CD4-positive, CD25-positive, alpha-beta regulatory T cell (primary cell): ENCODE measurements around the gene GAB2. TPM values are rescaled to one million over a fixed set of nuclear protein-coding genes. Genes with fewer than 3 reads are reported as not detected.
"Not testable (repeated sequence)": the region's sequence is repeated elsewhere in the genome, so short reads cannot be mapped to it uniquely, and the experiment has no call there.

Experiments
- ATAC-seq, 2 donors: fragments of 150-1000 bp; cut with Tn5 transposase; one replicate each; pipeline ENCODE4 v1.10.0; 2021; ENCODE audit warnings: low read depth in 2 of 2, moderate number of reproducible peaks in 2 of 2, moderate library complexity in 1 of 2
- DNase-seq, 3 donors: peaks; one replicate each; pipeline versions ENCODE4 v3.0.0 to v3.0.0-alpha.2; 2012 to 2022; ENCODE audit warnings: mixed read lengths in 1 of 3
- H3K27ac ChIP-seq: one replicate; pipeline ENCODE4 v1.7.0; 2013; ENCODE audit warnings: mild to moderate bottlenecking, low read length; ENCODE audit not compliant: insufficient read depth, poor library complexity, severe bottlenecking
- H3K27me3 ChIP-seq: one replicate; pipeline ENCODE4 v1.7.0; 2013; ENCODE audit warnings: low read length; ENCODE audit not compliant: control insufficient read depth, insufficient read depth
- H3K36me3 ChIP-seq: one replicate; pipeline ENCODE4 v1.7.0; 2013; ENCODE audit warnings: mild to moderate bottlenecking, low read length, moderate library complexity; ENCODE audit not compliant: control insufficient read depth, insufficient read depth
- H3K4me1 ChIP-seq: 2 replicates; pipeline ENCODE4 v1.7.0; 2013; ENCODE audit warnings: mild to moderate bottlenecking, low read length; ENCODE audit not compliant: insufficient read depth, control insufficient read depth, poor library complexity, severe bottlenecking
- H3K4me3 ChIP-seq: one replicate; pipeline ENCODE4 v1.7.0; 2013; ENCODE audit warnings: low read depth, mild to moderate bottlenecking, low read length, moderate library complexity
- H3K9me3 ChIP-seq, 2 experiments: 1 replicate in 1 of 2; 2 replicates in 1 of 2; pipeline ENCODE4 v1.7.0; 2013; ENCODE audit warnings: low read length in 2 of 2, mild to moderate bottlenecking in 1 of 2, moderate library complexity in 1 of 2; ENCODE audit not compliant: control insufficient read depth in 2 of 2
- H3K27ac Mint-ChIP-seq, 3 donors: one replicate each; pipeline ENCODE4 v1.8.0; 2020 to 2022; ENCODE audit warnings: mild to moderate bottlenecking in 3 of 3, mixed read lengths in 3 of 3, moderate library complexity in 2 of 3
- H3K27me3 Mint-ChIP-seq: one replicate; pipeline ENCODE4 v1.8.0; 2022; ENCODE audit warnings: mild to moderate bottlenecking, mixed read lengths
- H3K36me3 Mint-ChIP-seq: one replicate; pipeline ENCODE4 v1.8.0; 2020; ENCODE audit warnings: mixed read lengths
- H3K4me1 Mint-ChIP-seq, 4 donors: one replicate each; pipeline ENCODE4 v1.8.0; 2020 to 2022; ENCODE audit warnings: mixed read lengths in 4 of 4, mild to moderate bottlenecking in 1 of 4
- H3K4me3 Mint-ChIP-seq, 4 donors: one replicate each; pipeline ENCODE4 v1.8.0; 2020 to 2022; ENCODE audit warnings: mild to moderate bottlenecking in 4 of 4, mixed read lengths in 4 of 4, moderate library complexity in 3 of 4
- H3K9me3 Mint-ChIP-seq, 7 donors: one replicate each; pipeline ENCODE4 v1.8.0; 2020 to 2022; ENCODE audit warnings: mixed read lengths in 7 of 7, mild to moderate bottlenecking in 3 of 7, moderate library complexity in 2 of 7
- polyA plus RNA-seq, 4 donors: library from polyadenylated mRNA; unstranded; fragments of 300-500 nt; fragmentation: Illumina TruSeq; gene quantifications; one replicate each; pipeline ENCODE4 v1.2.3, GENCODE V29; 2021
- total RNA-seq: library from RNA; stranded (reverse); gene quantifications from one replicate; pipeline ENCODE4 v1.2.3, GENCODE V29; 2022

The GAB2 gene
- total and polyA plus RNA-seq, 5 donors from 2014 or later: 0.05 to 15.7 (median 0.56) TPM

DNA sequence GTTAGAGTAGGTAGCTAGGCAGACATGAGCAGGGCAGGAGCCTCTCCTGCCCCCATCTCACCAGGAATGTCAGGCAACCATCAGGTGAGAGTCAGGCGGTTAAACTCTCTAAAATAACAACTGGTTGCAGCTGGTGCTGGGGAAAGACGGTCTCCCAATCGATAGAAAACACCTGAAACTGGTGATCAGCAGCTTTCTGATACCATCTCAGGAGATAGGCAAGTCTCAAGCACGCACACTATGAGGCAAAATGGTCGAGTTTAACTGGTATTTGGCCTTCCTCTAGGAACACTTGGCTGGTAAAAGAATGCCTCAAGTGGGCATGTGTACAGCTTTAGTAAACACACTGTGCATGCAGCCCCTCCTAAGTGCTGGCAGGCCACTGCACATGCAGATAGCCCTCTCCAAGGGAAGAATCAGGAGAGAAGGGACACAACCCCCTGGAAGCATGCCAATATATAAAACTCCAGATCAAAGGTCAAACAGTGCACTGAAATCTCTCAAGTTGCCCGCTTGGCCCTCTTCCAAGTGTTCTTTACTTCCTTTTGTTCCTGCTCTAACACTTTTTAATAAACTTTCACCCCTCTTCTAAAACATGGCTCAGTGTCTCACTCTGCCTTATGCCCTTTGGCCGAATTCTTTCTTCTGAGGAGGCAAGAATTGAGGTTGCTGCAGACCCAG is 140.2 kb downstream of the GAB2 start:
- Histone ChIP-seq H3K4me3 (no peak overlapping the region), H3K36me3 (no peaks in the 10 kb centered on the region), H3K27ac (no peak overlapping the region), H3K27me3 (no peaks in the 10 kb centered on the region), H3K9me3 (peaks cover 0 to 8% of the 10 kb centered on the region in 2 experiments), H3K4me1 (no peaks in the 10 kb centered on the region)
- Mint-ChIP-seq H3K4me1 (no peaks in the 10 kb centered on the region), H3K36me3 (no peaks in the 10 kb centered on the region), H3K27ac (peak overlapping the region in 1 of 3 donors; percentile 70), H3K4me3 (no peak overlapping the region), H3K9me3 (peaks cover 0 to 13% (median 2%) of the 10 kb centered on the region in 7 donors), H3K27me3 (peaks cover 8% of the 10 kb centered on the region)
- no peak for DNase-seq
- no peak for ATAC-seq

DNA sequence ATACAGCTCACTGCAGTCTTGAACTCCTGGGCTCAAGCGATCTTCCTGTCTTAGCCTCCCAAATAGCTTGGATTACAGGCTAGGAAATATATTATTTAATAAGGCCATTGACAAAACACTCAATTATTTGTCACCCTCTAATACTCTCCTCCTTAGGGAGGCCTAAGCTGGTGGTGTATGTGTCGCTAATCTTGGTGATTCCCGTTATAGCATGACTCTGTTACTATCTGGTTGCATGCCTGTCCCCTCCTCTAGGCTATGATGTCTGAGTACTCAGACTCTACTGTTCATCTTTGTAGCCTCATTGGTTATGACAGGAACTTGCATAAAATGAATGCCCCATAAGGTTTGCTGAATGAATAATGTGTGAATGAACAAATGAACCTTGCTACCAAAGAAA is 141.3 kb downstream of the GAB2 start:
- no peak overlapping the region for H3K4me3 Mint-ChIP-seq
- H3K9me3 Mint-ChIP-seq: peaks cover 0 to 18% (median 5%) of the 10 kb centered on the region in 7 donors
- no peak for DNase-seq
- H3K27ac Mint-ChIP-seq: no peak overlapping the region
- H3K27me3 ChIP-seq: no peaks in the 10 kb centered on the region
- no peaks in the 10 kb centered on the region for H3K4me1 ChIP-seq
- H3K4me3 ChIP-seq: no peak overlapping the region
- H3K9me3 ChIP-seq: peaks cover 0 to 9% of the 10 kb centered on the region in 2 experiments
- no peaks in the 10 kb centered on the region for H3K4me1 Mint-ChIP-seq
- H3K27me3 Mint-ChIP-seq: peaks cover 8% of the 10 kb centered on the region
- no peaks in the 10 kb centered on the region for H3K36me3 Mint-ChIP-seq
- no peaks in the 10 kb centered on the region for H3K36me3 ChIP-seq
- no peak for ATAC-seq
- no peak overlapping the region for H3K27ac ChIP-seq

DNA sequence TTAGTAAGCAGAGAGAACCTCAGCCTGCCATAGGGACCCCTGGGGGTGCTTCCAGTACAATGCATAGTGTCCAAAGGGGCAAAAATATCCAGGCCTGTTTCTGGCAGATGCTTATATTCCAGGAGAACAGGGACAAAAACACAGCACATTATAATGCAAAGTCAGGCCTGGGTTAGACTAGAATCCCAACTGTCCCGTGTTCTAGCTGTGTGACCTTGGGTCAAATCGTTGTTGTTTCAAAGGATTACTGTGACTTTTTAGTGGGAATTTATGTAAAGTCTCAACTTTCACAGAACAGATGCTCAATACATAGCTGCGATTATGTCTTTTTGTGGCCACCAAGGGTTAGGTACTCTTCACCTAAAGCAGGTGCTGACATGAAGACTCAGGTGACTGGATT is 142.9 kb downstream of the GAB2 start:
- H3K4me3 ChIP-seq: no peak overlapping the region
- no peak for ATAC-seq
- H3K27ac Mint-ChIP-seq: no peak overlapping the region
- H3K4me1 Mint-ChIP-seq: no peaks in the 10 kb centered on the region
- no peaks in the 10 kb centered on the region for H3K27me3 ChIP-seq
- no peak overlapping the region for H3K4me3 Mint-ChIP-seq
- no peaks in the 10 kb centered on the region for H3K4me1 ChIP-seq
- H3K27ac ChIP-seq: no peak overlapping the region
- peaks cover 0 to 18% (median 5%) of the 10 kb centered on the region in 7 donors for H3K9me3 Mint-ChIP-seq
- H3K36me3 ChIP-seq: no peaks in the 10 kb centered on the region
- no peaks in the 10 kb centered on the region for H3K36me3 Mint-ChIP-seq
- DNase-seq: no peak
- peaks cover 4% of the 10 kb centered on the region for H3K27me3 Mint-ChIP-seq
- H3K9me3 ChIP-seq: peaks cover 0 to 9% of the 10 kb centered on the region in 2 experiments

DNA sequence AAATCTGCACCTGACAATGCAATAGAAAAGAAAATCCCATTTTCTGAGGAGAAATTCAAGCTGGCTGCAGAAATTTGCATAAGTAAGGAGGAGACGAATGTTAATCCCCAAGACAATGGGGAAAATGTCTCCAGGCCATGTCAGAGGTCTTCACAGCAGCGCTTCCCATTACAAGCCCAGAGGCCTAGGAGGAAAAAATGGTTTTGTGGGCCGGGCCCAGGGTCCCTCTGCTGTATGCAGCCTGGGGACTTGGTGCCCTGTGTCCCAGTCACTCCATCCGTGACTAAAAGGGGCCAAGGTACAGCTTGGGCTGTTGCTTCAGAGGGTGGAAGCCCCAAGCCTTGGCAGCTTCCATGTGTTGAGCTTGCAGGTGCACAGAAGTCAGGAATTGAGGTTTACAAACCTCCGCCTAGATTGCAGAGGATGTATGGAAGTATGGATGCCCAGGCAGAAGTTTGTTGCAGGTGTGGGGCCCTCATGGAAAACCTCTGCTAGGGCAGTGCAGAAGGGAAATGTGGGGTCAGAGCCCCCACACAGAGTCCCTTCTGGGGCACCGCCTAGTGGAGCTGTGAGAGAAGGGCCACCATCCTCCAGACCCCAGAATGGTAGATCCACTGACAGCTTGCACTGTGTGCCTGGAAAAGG is 144.9 kb downstream of the GAB2 start:
- not testable (repeated sequence) for H3K4me3 ChIP-seq, DNase-seq, H3K27me3 Mint-ChIP-seq, H3K4me1 Mint-ChIP-seq, H3K9me3 ChIP-seq, H3K36me3 ChIP-seq, H3K4me3 Mint-ChIP-seq, H3K4me1 ChIP-seq, ATAC-seq, H3K36me3 Mint-ChIP-seq, H3K27me3 ChIP-seq, H3K27ac Mint-ChIP-seq, H3K27ac ChIP-seq
- H3K9me3 Mint-ChIP-seq: peaks cover 0 to 18% (median 6%) of the 10 kb centered on the region in 7 donors

DNA sequence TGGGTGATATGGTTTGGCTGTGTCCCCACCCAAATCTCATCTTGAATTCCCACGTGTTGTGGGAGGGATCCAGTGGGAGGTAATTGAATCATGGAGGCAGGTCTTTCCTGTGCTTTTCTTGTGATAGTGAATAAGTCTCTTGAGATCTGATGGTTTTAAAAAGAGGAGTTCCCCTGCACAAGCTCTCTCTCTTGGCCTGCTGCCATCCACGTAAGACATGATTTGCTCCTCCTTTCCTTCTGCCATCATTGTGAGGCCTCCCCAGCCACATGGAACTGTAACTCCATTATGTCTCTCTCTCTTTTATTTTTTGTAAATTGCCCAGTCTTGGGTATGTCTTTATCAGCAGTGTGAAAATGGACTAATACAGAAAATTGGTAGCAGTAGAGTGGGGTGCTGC is 145.8 kb downstream of the GAB2 start:
- not testable (repeated sequence) for H3K4me3 Mint-ChIP-seq, H3K27me3 ChIP-seq, H3K9me3 ChIP-seq, H3K4me1 Mint-ChIP-seq, DNase-seq, H3K4me1 ChIP-seq, H3K27me3 Mint-ChIP-seq, H3K36me3 ChIP-seq, H3K27ac ChIP-seq, H3K4me3 ChIP-seq, ATAC-seq, H3K36me3 Mint-ChIP-seq
- H3K27ac Mint-ChIP-seq: peak overlapping the region in 1 of 3 donors; percentile 64
- peaks cover 0 to 18% (median 6%) of the 10 kb centered on the region in 7 donors for H3K9me3 Mint-ChIP-seq

DNA sequence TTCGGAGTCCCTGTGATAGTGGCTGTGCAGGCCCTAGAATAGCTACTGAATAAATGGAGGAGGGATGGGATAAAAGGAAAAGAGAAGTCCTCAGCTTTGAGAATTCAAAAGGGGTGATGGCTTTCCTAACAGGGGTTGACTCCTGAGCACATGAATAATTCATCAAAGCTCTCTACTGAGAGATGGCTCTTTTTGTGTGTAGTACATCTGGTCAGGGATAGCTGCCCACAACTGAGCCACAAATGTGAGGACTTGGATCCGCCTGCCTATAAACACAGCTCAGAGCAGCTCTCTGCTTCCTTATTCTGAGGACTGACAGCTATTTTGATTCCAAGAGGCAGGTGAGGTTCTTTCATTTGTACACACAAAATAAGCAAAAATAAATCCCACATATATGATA is 146.6 kb downstream of the GAB2 start:
- no peak overlapping the region for H3K27ac Mint-ChIP-seq
- H3K9me3 Mint-ChIP-seq: peaks cover 0 to 18% (median 6%) of the 10 kb centered on the region in 7 donors
- H3K9me3 ChIP-seq: peaks cover 0 to 9% of the 10 kb centered on the region in 2 experiments
- H3K36me3 ChIP-seq: no peaks in the 10 kb centered on the region
- H3K4me3 ChIP-seq: no peak overlapping the region
- no peak for DNase-seq
- no peaks in the 10 kb centered on the region for H3K4me1 Mint-ChIP-seq
- ATAC-seq: no peak
- H3K36me3 Mint-ChIP-seq: no peaks in the 10 kb centered on the region
- peaks cover 4% of the 10 kb centered on the region for H3K27me3 Mint-ChIP-seq
- H3K4me1 ChIP-seq: no peaks in the 10 kb centered on the region
- H3K4me3 Mint-ChIP-seq: no peak overlapping the region
- H3K27ac ChIP-seq: no peak overlapping the region
- H3K27me3 ChIP-seq: no peaks in the 10 kb centered on the region

DNA sequence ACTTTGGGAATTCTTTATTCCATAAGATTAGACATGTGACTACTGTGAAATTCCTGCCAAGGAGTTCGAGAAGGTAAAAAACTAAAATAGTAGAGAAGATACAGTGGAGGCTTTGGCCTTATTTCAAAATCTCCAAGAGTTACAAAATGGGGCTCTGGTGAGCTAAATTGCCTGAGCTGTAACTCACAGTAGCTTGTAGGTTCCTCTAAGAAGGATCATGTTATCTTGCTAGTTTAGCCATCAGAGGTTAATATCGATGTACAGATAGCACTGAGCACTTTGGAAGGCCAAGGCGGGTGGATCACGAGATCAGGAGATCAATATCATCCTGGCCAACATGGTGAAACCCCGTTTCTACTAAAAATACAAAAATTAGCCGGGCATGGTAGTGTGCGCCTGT is 147.8 kb downstream of the GAB2 start:
- Mint-ChIP-seq H3K36me3 (no peaks in the 10 kb centered on the region), H3K9me3 (peaks cover 0 to 18% (median 6%) of the 10 kb centered on the region in 7 donors), H3K4me3 (no peak overlapping the region), H3K27me3 (peaks cover 4% of the 10 kb centered on the region), H3K4me1 (no peaks in the 10 kb centered on the region), H3K27ac (no peak overlapping the region)
- H3K27me3 ChIP-seq: no peaks in the 10 kb centered on the region
- H3K9me3 ChIP-seq: peaks cover 0 to 9% of the 10 kb centered on the region in 2 experiments
- ATAC-seq (no peak), DNase-seq (no peak)
- no peaks in the 10 kb centered on the region for H3K36me3 ChIP-seq
- no peak overlapping the region for H3K27ac ChIP-seq
- H3K4me1 ChIP-seq: no peaks in the 10 kb centered on the region
- no peak overlapping the region for H3K4me3 ChIP-seq
